AG04449 (cell line): ENCODE measurements around the gene POLDIP2.

Source experiments
- CTCF ChIA-PET: fragments of 350-600 bp; formaldehyde crosslinking; extraction: SDS; loops from one replicate; lab custom pipeline; 2021; ENCODE audit warnings: antibody characterized with exemption; lab: Yijun Ruan, JAX
- POLR2A ChIA-PET: fragments of 400-600, 350-600 bp; formaldehyde crosslinking; extraction: SDS; loops from one replicate; lab custom pipeline; 2020; ENCODE audit warnings: antibody characterized with exemption, inconsistent platforms; lab: Yijun Ruan, JAX
- DNase-seq: peaks from one replicate; pipeline ENCODE4 v3.0.0-alpha.2; 2010; ENCODE audit warnings: low read depth, low spot score
- H3K4me3 ChIP-seq: 2 replicates; pipeline ENCODE4 v1.5.1; 2011; ENCODE audit warnings: low read depth, mild to moderate bottlenecking, control low read depth, low read length
- TF ChIP-seq, protein P1 (sequence below): IDR thresholded peaks from one replicate; pipeline ENCODE4 v1.5.1; 2011; ENCODE audit warnings: mild to moderate bottlenecking, moderate library complexity, low read length, control low read depth, inconsistent platforms; ENCODE audit not compliant: insufficient read depth; ENCODE audit errors: missing control alignments

The POLDIP2 gene

DNA sequence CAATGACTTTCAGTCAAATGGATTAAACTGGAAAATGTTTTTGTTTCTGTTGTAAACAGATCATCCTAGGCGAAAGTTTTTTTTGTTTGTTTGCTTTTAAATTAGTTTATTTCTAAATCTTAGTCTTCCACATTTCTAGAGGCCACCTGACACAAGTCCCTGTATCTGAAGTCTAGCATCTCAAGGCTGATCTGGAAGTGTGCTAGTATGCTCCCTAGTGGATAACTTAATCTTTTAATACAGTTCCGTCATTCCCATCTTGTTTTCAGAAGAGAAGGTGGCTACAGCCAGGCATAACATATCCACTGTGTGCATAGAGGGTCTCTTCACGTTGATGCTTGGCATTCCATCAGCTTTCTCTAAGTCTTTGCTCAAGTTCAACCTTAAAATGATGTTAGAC, 29.6 kb downstream of the POLDIP2 start:
- ChIA-PET CTCF (interaction anchor here (1.6 to 1.7 kb wide), 2 partner anchors 94 to 523 kb away, joined by 3 to 6 read pairs; no protein-coding TSS in a partner anchor), POLR2A (no interaction called here)
- TF ChIP-seq, protein P1, sequence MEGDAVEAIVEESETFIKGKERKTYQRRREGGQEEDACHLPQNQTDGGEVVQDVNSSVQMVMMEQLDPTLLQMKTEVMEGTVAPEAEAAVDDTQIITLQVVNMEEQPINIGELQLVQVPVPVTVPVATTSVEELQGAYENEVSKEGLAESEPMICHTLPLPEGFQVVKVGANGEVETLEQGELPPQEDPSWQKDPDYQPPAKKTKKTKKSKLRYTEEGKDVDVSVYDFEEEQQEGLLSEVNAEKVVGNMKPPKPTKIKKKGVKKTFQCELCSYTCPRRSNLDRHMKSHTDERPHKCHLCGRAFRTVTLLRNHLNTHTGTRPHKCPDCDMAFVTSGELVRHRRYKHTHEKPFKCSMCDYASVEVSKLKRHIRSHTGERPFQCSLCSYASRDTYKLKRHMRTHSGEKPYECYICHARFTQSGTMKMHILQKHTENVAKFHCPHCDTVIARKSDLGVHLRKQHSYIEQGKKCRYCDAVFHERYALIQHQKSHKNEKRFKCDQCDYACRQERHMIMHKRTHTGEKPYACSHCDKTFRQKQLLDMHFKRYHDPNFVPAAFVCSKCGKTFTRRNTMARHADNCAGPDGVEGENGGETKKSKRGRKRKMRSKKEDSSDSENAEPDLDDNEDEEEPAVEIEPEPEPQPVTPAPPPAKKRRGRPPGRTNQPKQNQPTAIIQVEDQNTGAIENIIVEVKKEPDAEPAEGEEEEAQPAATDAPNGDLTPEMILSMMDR, result no peak
- no peak for DNase-seq
- no peak overlapping the region for H3K4me3 ChIP-seq

DNA sequence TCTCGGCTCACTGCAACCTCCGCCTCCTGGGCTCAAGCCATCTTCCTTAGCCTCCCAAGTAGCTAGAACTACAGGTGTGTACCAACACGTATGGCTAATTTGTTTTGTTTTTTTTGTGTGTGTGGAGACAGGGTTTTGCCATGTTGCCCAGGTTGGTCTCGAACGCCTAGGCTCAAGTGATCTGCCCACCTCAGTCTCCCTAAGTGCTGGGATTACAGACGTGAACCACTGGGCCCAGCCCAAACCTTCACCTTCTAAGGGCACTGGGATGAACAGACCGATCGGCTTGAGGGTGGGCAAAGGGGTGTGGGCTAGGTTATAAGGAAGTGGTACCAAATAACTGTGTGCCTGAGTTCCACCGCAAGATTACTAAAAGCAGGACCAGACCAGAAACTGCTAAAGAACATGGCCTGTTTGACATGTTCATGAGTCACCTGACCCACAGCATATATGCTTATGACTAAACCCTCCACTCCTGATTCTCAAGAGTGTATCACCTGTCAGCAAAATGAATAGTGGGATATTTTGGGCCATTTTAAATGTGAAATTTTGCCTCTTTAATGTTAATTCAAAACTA, 30.2 kb downstream of the POLDIP2 start:
- DNase-seq, result no peak
- TF ChIP-seq, protein P1, result no peak
- ChIA-PET POLR2A (no interaction called here), CTCF (interaction anchor here (1.6 kb wide), 1 partner anchor 94 kb away, joined by 3 read pairs; no protein-coding TSS in a partner anchor)
- H3K4me3 ChIP-seq, result no peak overlapping the region

DNA sequence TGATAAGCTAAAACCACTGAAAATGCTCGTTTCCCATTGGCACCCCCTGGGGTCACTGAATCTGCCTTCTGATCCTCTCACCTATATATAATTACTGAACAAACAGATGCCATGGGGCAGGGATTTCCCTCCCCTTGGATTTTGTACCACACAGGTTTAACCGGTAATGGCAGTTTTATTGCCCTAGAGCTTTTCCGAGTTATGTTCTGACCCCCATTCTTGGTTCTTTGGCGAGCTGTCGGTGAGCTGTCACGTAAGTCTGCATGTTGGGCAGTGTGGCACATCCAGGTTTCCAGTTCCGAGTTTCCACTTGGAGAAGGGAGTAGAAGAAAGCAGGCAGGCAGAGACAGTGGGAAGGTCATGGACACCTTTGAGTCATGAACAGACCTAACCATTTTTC, 31.2 kb downstream of the POLDIP2 start:
- POLR2A ChIA-PET, result no interaction called here
- no peak overlapping the region for H3K4me3 ChIP-seq
- no peak for DNase-seq
- CTCF ChIA-PET, result interaction anchor here (0.6 to 1.2 kb wide), 3 partner anchors 8 to 43 kb away, joined by 3 to 4 read pairs (median 3); no protein-coding TSS in a partner anchor
- TF ChIP-seq, protein P1, result no peak

DNA sequence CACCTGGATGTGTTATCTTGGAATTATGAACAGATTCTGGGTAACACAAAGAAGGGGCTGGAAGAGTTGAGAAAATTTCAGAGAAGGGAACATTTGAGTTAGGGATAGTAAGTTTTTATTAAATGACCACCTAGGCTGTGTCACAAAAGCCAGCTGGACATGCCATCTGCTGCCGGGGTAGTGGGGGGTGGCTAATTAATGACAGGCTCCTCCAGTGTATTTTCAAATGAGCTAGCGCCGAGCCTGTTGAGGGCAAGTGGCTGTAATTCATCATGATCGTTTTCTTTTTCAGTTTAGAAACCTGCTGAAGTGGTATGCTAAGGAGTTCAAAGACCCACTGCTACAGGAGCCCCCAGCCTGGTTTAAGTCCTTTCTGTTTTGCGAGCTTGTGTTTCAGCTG, 32.1 kb downstream of the POLDIP2 start:
- ChIA-PET POLR2A (no interaction called here), CTCF (interaction anchor here (1.0 to 1.8 kb wide), 3 partner anchors 12 to 431 kb away, joined by 4 to 5 read pairs (median 4); no protein-coding TSS in a partner anchor)
- H3K4me3 ChIP-seq, result no peak overlapping the region
- DNase-seq, result no peak
- TF ChIP-seq, protein P1, result no peak

DNA sequence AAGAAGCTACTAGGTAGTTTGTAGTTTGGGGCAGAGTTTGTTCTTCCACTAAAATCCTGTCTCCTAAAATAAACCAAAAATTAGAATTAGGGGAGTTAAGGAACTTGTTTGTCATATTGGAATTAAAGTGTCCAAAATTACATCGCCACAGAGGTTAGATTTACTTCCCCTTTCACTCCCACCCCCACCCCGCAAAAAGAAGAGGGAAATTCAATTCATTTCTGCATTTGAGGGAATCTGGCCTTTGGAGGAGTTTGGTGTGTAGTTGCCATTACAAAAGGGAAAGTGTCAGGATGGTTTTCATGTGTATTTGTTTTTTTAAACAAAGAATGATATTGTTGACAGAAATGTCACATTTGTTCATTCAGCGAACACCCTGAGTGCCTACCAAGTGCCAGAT, 32.5 kb downstream of the POLDIP2 start:
- POLR2A ChIA-PET, result no interaction called here

DNA sequence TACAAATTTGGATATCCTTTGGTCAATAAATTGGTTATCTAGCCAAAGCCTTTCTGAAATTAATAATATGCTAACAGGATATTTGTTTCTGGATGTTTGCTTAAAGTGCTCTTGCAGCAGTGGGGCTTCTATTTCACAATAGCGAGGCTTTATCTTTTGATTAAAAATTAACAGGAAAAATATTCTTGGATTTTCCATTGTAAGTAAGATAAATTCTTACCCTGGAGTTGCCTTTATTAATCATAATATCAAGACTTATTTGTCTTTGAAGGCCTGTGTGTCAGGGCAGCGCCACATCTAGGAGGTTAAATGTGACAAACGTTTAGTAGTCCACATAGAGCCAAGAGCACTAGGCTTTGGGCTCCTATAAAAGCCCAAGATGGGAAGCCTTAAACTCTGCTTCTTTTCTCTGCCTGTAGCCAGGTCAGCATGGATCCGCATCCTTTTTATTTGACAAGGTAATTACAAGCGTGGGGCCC, 33.0 kb downstream of the POLDIP2 start:
- TF ChIP-seq, protein P1, result no peak
- ChIA-PET CTCF (interaction anchor here (1.8 kb wide), 1 partner anchor 72 kb away, joined by 5 read pairs; no protein-coding TSS in a partner anchor), POLR2A (no interaction called here)
- H3K4me3 ChIP-seq, result no peak overlapping the region
- no peak for DNase-seq

More for the DNA sequence above, 32.5 kb downstream of the POLDIP2 start:
- TF ChIP-seq, protein P1, result no peak
- no peak for DNase-seq
- CTCF ChIA-PET, result interaction anchor here (1.0 to 1.8 kb wide), 2 partner anchors 73 to 431 kb away, joined by 4 to 5 read pairs; no protein-coding TSS in a partner anchor
- H3K4me3 ChIP-seq, result no peak overlapping the region
